Measurements from ENCODE around the gene SLC1A2.

The SLC1A2 gene

DNA sequence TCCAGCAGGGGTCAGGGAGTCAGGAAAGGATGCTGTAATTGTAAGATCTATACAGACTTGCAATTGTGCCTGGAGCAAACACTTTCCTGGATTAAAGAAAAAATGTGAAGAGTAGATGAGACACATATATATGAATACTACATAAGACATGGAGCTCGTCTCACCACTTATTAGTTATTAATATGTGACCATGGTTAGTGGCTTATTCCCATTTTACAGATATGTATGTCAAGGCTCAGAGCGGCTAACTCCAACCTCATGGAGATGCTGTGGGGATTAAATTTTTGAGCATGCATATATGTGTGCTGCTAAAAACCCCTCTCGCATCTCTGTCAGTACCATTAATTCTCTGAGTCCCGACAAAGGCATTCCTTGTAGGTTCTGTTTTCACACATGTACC, 125.7 kb downstream of the SLC1A2 start:
- no peak for DNase-seq

- DNase-seq = no peak
Observed at GRCh38 chr11:35293035-35293434, 126.3 kb downstream of the SLC1A2 start.

- DNase-seq = no peak
Observed at GRCh38 chr11:35292279-35292678, 127.1 kb downstream of the SLC1A2 start.

- no peak for DNase-seq
Observed at GRCh38 chr11:35290876-35291275, 128.5 kb downstream of the SLC1A2 start.

- DNase-seq = no peak
Observed at GRCh38 chr11:35289821-35290220, 129.5 kb downstream of the SLC1A2 start.

DNA sequence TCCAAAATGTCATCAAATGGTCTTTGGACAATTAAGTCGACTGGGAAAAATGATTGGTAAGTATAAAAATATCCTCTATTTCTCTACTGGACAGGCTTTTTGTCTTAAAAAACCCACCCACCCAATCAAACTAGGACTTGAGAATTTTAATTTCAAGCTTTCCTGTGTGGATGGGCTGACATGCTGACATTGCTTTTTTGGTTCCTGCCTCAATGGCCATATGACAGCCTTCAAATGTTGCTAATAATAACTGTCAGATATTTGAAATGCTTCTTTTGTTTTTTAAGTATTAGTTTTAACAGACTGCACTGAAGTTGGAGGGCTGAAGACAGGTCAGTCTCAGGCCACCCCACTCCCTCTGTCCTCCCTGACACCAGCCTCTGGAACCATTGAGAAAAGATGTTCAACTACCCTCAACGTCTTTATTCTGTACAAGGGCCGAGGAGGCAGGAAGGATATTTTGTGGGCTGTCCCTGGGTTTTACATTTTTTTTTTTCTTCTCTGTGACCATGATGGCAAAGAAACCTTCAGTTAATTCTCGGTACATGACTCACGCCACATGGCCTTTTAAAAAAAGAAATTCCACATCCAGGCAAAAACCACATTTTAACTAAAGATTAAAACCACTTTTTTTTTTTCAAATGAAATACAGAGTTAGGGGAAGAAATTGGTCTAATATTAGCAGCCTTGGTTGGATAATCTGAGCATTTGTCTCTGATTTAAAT, 130.4 kb downstream of the SLC1A2 start:
- DNase-seq = peak; percentile 62

GRCh38 chr11:35288309-35288708, 131.0 kb downstream of the SLC1A2 start:
- no peak for DNase-seq

GRCh38 chr11:35287344-35287890, 131.9 kb downstream of the SLC1A2 start:
- no peak for DNase-seq

- DNase-seq = no peak
Observed at GRCh38 chr11:35286126-35286525, 133.2 kb downstream of the SLC1A2 start.

DNA sequence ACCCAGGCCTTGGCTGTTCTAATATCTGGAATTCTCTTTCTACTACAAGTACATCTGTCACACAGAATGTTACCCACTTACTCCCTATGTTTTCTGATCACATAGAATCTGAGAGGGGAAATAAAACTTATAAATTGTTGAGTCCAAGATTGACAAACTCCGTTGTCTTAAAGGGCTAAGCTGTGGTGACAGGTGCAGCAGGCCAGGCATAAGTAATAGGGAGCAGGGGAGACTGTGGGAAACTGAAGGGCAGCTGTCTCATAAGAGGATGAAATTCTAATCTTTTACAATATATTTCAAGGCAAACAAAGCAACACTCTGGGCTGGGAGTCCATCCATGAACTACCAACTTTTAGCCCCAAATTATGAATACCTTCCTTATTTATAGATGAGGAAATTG, 133.9 kb downstream of the SLC1A2 start:
- DNase-seq = no peak

DNA sequence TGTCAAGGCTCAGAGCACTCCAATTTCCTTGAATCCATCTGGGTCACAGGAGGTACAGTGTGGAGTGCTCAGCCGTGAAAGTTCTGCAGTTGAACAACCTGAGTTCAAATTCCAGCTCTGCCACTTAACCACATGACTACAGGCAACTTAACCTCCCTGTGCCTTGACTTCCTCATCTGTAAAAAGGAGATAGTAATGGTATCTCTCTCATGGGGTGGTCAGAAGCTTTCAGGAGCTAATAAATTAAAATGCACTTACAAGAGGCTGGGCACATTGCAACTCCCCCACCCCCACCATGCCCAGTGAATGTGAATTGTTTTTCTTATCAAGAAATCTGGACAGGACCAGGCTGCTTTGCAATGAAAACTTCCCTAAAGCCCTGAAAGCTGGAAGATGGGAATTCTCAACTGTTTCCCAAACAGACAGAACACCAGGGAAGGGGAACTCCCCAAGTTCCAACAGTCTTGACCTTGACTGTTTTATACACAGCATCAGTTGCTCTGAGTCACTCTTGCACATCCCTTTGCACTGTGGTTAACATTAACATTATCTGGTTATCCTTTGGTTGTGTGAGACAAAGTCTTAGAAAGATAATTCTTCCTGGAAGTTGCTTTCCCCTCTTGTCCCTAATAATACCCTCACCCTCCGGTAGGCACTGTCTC, 137.0 kb downstream of the SLC1A2 start:
- peak; percentile 34 for DNase-seq

DNA sequence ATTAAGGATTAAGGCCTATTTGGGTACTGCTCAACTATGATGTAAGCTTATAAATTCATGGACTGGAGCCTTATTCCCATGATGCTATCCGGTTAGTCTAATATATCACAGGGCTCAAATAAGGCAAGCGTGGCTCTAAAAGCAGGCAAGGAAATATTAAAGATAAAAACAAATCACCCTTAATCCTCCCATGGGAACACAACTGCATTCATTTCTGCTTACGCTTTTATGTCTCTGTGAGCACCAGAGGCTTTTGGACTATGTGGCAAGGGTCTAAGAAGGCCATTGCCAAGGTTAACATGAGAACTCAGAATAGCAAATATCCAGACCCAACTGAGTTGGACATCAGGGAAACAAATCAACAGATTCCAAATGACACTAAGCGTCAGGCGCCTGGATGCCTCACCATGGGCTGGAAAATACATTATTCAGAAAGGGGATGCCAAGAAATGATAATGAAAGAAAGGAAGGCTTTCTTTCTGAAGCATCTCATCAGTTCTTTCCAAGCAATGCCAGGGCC, 138.1 kb downstream of the SLC1A2 start:
- no peak for DNase-seq

DNA sequence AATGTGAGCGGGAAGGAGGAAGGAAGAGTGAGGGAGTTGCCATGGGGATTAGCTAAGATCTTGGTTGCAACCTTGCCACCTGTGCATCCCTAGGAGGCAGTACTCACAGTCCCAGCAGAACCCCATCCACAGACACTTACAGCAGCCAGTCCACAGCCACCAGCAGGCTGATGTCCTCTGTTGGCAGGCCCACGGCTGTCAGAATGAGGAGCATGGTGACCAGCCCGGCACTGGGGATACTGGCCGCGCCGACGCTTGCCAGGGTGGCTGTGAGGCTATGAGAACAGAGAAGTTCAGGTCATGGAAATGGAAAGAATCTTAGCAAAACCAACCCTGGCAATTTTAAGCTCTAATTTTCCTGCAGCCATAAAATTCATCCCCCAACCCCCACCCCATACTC, 138.6 kb downstream of the SLC1A2 start:
- no peak for DNase-seq

DNA sequence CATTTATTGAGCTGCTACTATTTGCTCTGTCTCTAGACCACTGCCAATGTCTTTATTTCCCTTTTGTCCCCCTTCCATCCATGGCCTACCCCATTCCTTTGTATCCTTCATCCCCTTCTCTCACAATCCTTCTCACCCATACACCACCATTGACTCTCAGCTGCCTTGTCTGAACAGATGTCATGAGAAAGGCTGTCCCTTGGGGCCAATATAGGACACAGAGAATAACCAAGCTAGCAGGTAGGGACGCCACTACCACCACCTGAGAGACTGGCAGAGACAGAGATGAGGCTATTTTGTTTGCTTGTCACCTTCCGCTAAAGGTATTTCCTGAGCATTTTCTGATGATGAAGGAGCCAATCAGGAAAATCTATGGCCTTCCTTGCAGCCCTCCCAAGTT, 141.5 kb downstream of the SLC1A2 start:
- DNase-seq = no peak

DNA sequence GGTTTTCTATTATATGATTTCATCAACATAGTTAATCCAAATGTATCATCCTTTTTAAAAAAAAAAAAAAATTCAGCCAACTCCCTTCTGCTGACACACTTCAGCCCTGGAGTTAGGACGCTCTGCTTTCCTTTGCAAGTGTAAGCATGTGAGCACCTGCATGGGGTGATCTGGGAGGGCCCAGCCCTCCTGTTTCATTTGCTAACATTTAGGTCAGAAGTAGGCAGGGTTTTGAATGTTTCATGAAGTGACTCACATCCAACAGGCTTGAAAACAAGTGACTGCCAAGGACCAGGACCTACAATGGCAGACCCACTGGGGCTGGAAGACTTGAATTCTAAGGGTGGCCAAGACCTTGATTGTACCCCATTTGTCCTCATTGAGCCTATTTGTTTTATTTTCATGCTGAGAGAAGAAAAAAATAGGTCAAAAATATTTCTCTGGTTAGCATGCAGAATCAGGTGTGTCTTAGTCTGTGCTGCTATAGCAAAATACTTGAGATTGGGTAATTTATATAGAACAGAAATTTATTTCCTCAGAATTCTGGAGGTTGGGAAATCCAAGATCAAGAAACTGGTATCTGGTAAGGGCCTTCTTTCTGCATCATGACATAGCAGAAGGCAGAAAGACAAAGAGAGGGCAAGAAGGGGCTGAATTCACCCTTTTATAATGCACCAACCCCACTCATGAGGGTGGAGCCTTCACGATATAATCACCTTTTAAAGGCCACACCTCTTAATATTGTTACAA, 142.8 kb downstream of the SLC1A2 start:
- no peak for DNase-seq

GRCh38 chr11:35275786-35276170, 143.6 kb downstream of the SLC1A2 start:
- no peak for DNase-seq

DNA sequence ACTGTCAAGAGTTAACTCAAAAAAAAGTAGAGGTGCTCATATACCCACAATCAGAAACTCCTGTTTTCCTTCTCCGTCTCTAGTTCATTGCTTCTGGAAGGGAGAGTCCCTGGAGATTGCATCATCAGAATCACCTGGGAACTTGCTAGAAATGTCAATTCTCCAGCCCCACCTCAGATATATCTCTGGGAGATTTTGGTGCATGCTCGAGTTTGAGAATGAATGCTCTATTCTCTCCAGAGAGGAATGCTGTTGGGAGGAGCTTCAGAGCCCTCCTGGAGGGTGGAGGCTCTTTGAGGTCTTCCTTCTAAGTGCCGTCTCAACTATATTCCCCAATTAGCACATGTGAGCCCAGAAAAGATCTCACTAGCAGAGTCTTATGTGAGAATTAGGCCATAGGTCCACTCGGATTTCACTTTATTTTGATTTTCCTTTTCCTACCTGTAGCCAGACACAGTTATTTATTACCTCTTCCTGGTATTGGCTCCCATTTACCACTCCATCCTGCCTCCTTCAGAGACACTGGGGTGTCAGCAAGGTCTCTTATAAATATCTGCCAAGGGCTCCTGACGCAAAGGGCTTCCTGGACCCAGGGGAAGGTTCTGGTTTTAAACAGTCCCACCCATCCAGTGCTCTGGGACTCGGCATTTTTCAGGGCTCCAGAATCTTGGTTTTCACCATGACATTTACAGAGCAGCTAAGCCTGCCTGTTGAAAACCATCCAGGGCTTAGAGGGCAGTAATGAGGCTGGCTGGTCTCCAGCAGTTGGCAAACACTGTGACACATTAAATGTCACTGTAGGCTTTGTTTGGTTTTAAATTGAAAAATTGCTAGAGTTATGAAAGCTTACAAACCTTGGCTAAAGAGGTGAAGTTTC, 144.2 kb downstream of the SLC1A2 start:
- peak; percentile 20 for DNase-seq

- DNase-seq = peak; percentile 28
Observed at GRCh38 chr11:35272391-35272902, 146.9 kb downstream of the SLC1A2 start.

- DNase-seq = no peak
Observed at GRCh38 chr11:35271031-35271430, 148.3 kb downstream of the SLC1A2 start.

DNA sequence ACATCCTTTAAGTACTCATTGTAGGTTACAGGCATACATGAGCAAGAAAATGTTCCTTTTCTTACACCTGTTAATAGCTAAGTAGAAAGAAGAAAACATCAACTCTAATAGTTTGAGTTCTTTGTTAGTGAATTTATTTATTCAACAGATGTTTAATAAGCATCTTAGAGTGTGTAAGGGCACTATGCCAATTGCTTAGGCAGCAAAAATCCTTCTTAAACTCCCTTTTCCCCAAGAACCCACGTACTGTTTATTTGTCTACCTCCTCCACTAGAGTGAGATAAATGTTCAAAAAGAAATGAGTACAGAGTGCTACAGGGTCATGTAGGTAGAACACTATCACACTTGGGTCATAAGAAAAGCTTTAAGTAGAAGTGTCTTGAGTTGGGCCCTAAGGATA, 149.0 kb downstream of the SLC1A2 start:
- no peak for DNase-seq

DNA sequence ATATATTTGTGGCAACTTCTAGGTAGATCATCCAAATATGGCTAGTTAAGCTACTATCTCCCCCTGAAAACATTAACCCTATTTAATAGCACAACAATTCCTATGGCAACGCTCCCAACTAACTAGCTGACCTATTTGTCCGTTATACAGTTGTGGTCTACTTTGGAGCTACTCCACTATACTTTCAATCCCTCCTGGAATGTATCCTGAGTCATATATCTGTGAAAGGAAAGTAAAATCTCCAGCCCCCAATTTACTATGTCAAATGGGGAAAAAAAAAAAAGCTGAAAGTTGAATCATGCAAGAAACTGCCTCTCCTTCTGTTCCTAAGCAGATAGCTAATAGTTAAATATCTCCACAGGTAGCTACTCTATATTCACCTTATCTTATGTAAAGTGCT, 151.9 kb downstream of the SLC1A2 start:
- no peak for DNase-seq

GRCh38 chr11:35265755-35266454, 153.5 kb downstream of the SLC1A2 start:
- DNase-seq = peak; percentile 59
